HepG2 (cell line): ENCODE data around the gene ALDH3B2. TPM values are rescaled to one million over a fixed set of nuclear protein-coding genes. Genes with fewer than 3 reads are reported as not detected.
A peak's percentile ranks its signal among the peaks of the same experiment; 100 is the strongest.

Source experiments
- ATAC-seq: fragments of 200-7000 bp; cut with Tn5 transposase; 3 replicates; pipeline ENCODE4 v1.9.1; 2020; ENCODE audit warnings: mild to moderate bottlenecking, moderate library complexity
- BruUV-seq: library from RNA; stranded (reverse); fragments of 400-500 nt; replicated peaks from 2 replicates; lab custom pipeline; 2021; lab: Mats Ljungman, UMichigan
- CTCF ChIA-PET: fragments of 300-600 bp; formaldehyde crosslinking; extraction: SDS; loops from one replicate; lab custom pipeline; 2021; ENCODE audit warnings: low total read pairs, inconsistent platforms, low intra/inter-chr PET ratio; lab: Yijun Ruan, JAX
- POLR2A ChIA-PET: fragments of 350-600 bp; sonication (Branson Sonifier 250); formaldehyde crosslinking; loops from one replicate; lab custom pipeline; 2020; ENCODE audit warnings: antibody characterized with exemption, inconsistent platforms; lab: Yijun Ruan, JAX
- DNase-seq: peaks from one replicate; pipeline ENCODE4 v3.0.0-alpha.2; 2015; ENCODE audit warnings: low spot score
- FAIRE-seq: peaks from 3 replicates; lab custom pipeline; 2011; peaks lifted over from hg19 to GRCh38; lab: Jason Lieb, UNC
- H2AFZ ChIP-seq: one replicate; pipeline ENCODE4 v1.6.1; 2011; ENCODE audit warnings: low read length, inconsistent platforms
- H3K27ac ChIP-seq: fragments of 300-600 bp; 3 replicates; pipeline ENCODE4 v1.8.0; 2011; ENCODE audit warnings: mixed run types, mild to moderate bottlenecking, mixed read lengths, low read length, inconsistent platforms; ENCODE audit not compliant: insufficient read depth; ENCODE audit errors: extremely low read length
- H3K27me3 ChIP-seq, 2 experiments: fragments of 200-600 bp in 1 of 2; 2 replicates in 1 of 2; 3 replicates in 1 of 2; pipeline versions ENCODE4 v1.6.0 to v1.8.0; 2011; ENCODE audit warnings: low read length in 2 of 2, mild to moderate bottlenecking in 2 of 2, moderate library complexity in 2 of 2, inconsistent platforms in 1 of 2; ENCODE audit not compliant: insufficient read depth in 2 of 2, control insufficient read depth in 1 of 2
- H3K36me3 ChIP-seq, 2 experiments: fragments of 200-600 bp in 1 of 2; replicated peaks in 1 of 2; 2 replicates in 1 of 2; 3 replicates in 1 of 2; pipeline versions ENCODE4 v1.5.1 to v1.8.0; 2011; ENCODE audit warnings: low read length in 2 of 2, inconsistent platforms in 1 of 2; ENCODE audit not compliant: insufficient read depth in 2 of 2, control insufficient read depth in 1 of 2
- H3K4me1 ChIP-seq: 2 replicates; pipeline ENCODE4 v1.5.1; 2012; ENCODE audit warnings: low read length, inconsistent platforms; ENCODE audit not compliant: insufficient read depth
- H3K4me2 ChIP-seq: 2 replicates; pipeline ENCODE4 v1.6.0; 2011; ENCODE audit warnings: low read depth, low read length, inconsistent platforms
- H3K4me3 ChIP-seq, 3 experiments: fragments of 200-600 bp in 1 of 3; sonication (generic), shearing (Covaris generic) in 1 of 3; replicated peaks in 1 of 3; 2 replicates each; pipeline ENCODE4 v1.5.1; 2011 to 2016; ENCODE audit warnings: low read length in 3 of 3, inconsistent platforms in 2 of 3, low read depth in 2 of 3, mild to moderate bottlenecking in 2 of 3, control low read depth in 1 of 3, mixed read lengths in 1 of 3; ENCODE audit not compliant: insufficient read depth in 1 of 3
- H3K79me2 ChIP-seq: one replicate; pipeline ENCODE4 v1.6.1; 2011; ENCODE audit warnings: low read length, inconsistent platforms; ENCODE audit not compliant: insufficient read depth
- H3K9ac ChIP-seq: 2 replicates; pipeline ENCODE4 v1.6.0; 2011; ENCODE audit warnings: mild to moderate bottlenecking, low read depth, low read length, inconsistent platforms; ENCODE audit not compliant: insufficient read depth
- H3K9me3 ChIP-seq: 2 replicates; pipeline ENCODE4 v1.5.1; 2012; ENCODE audit warnings: mild to moderate bottlenecking, low read length
- H4K20me1 ChIP-seq: 2 replicates; pipeline ENCODE4 v1.6.0; 2011; ENCODE audit warnings: inconsistent platforms, mild to moderate bottlenecking, low read length, moderate library complexity; ENCODE audit not compliant: insufficient read depth
- ATF7 ChIP-seq, 2 experiments: fragments of 450-650 bp in 1 of 2; sonication (generic) in 1 of 2; formaldehyde crosslinking in 1 of 2; IDR thresholded peaks; 2 replicates each; pipeline versions ENCODE4 v1.4.0 to v1.6.1; 2016 to 2020; ENCODE audit warnings: antibody characterized with exemption in 1 of 2, mild to moderate bottlenecking in 1 of 2, missing genetic modification reagents in 1 of 2
- CREB1 ChIP-seq, 2 experiments: fragments of 450-650 bp in 1 of 2; IDR thresholded peaks; 2 replicates each; pipeline ENCODE4 v1.6.1; 2016 to 2017; ENCODE audit warnings: control low read depth in 1 of 2, mild to moderate bottlenecking in 1 of 2, missing compliant biosample characterization in 1 of 2, missing genetic modification characterization in 1 of 2
- ZIK1 ChIP-seq: sonication (generic); formaldehyde crosslinking; IDR thresholded peaks from 2 replicates; pipeline ENCODE4 v1.5.0; 2020; ENCODE audit warnings: mild to moderate bottlenecking, low read depth, missing genetic modification reagents, borderline replicate concordance
- ZNF121 ChIP-seq: sonication (generic); formaldehyde crosslinking; IDR thresholded peaks from 2 replicates; pipeline ENCODE4 v1.5.0; 2020; ENCODE audit warnings: mild to moderate bottlenecking, missing genetic modification reagents
- WGBS: methylation state at CpG from one replicate; pipeline ENCODE4 v1.1.6; 2017; ENCODE audit warnings: low lambda C conversion rate; 5-methylcytosine and 5-hydroxymethylcytosine counted together
- in situ Hi-C: cut with HindIII; loops from 2 replicates; pipeline ENCODE4 v1.10.0; 2017; ENCODE audit warnings: low pct_unique_long_range_greater_than_20kb; ENCODE audit not compliant: extremely low pct_ligation_motif_present
- intact Hi-C: fragments of 100-400 bp; cut with micrococcal nuclease; formaldehyde crosslinking; loops from one replicate; pipeline ENCODE4 v1.10.0; 2022; ENCODE audit not compliant: unreplicated experiment
- polyA plus RNA-seq, 8 experiments: library from polyadenylated mRNA; depleted of rRNA in 3 of 8; stranded (reverse) in 7 of 8; unstranded in 1 of 8; fragments of >200 nt; fragmentation: Illumina TruSeq in 4 of 8; extraction: Trizol in 4 of 8; gene quantifications; 2 replicates each; pipeline versions ENCODE4 v1.2.1 to v1.2.3, GENCODE V29; 2011 to 2016; ENCODE audit warnings: low read depth in 4 of 8, missing spikeins in 1 of 8, mixed read lengths in 1 of 8; ENCODE audit not compliant: insufficient read depth in 1 of 8
- total RNA-seq, 5 experiments: library from RNA; depleted of rRNA; stranded (reverse); fragments of >200 nt; fragmentation: Illumina TruSeq; extraction: Trizol; gene quantifications; 2 replicates each; pipeline ENCODE4 v1.2.3, GENCODE V29; 2016; ENCODE audit warnings: low read depth in 1 of 5

ALDH3B2 gene
- total and polyA plus RNA-seq, 2 of the 13 experiments (the other 11 are each of a cell fraction or from before 2014, with no cell fraction given), result not detected

GRCh38 chr11:67652965-67653845 is 21.2 kb downstream of the ALDH3B2 start:
- POLR2A ChIA-PET, result no interaction called here
- TF ChIP-seq ZNF121 (CRISPR knock-in tag), result peak; percentile 74
- no peak for TF ChIP-seq ATF7 (IDR thresholded peaks at IDR 0.05)
- no peak for TF ChIP-seq ATF7 (CRISPR knock-in tag; IDR thresholded peaks at IDR 0.05)
- TF ChIP-seq, all 625 proteins: peak for 1
- in situ Hi-C loops, result loop anchor here (25.0 kb wide), 1 partner anchor 134 kb away; no protein-coding TSS in a partner anchor
- H3K79me2 ChIP-seq, result no peaks in the 10 kb centered on the region
- no peak overlapping the region for H3K27ac ChIP-seq
- no peak overlapping the region for H3K4me2 ChIP-seq
- DNase-seq (no peak), ATAC-seq (no peak), FAIRE-seq (no peak)
- no peaks in the 10 kb centered on the region for H3K36me3 ChIP-seq
- no peaks in the 10 kb centered on the region for H4K20me1 ChIP-seq
- CTCF ChIA-PET, result no interaction called here
- no peak overlapping the region for H3K4me3 ChIP-seq
- H3K9ac ChIP-seq, result no peak overlapping the region
- no TSS peak for BruUV-seq
- WGBS, result 67% methylated on average over 14 of the region's 15 CpGs
- H2AFZ ChIP-seq, result no peak overlapping the region
- peaks cover 37% of the 10 kb centered on the region for H3K4me1 ChIP-seq
- H3K27me3 ChIP-seq, result no peaks in the 10 kb centered on the region
- H3K9me3 ChIP-seq, result peaks cover 5% of the 10 kb centered on the region; the same call in 1 of the 2 replicates
- intact Hi-C loops, result no loop called here

GRCh38 chr11:67651976-67652781 is 22.2 kb downstream of the ALDH3B2 start:
- ATAC-seq (no peak), DNase-seq (no peak), FAIRE-seq (no peak)
- Histone ChIP-seq H3K9me3 (peaks cover 5% of the 10 kb centered on the region; the same call in 1 of the 2 replicates), H3K27me3 (no peaks in the 10 kb centered on the region), H3K79me2 (no peaks in the 10 kb centered on the region), H3K4me1 (peaks cover 29% of the 10 kb centered on the region), H3K9ac (no peak overlapping the region), H3K4me2 (peak overlapping the region; percentile 40), H4K20me1 (no peaks in the 10 kb centered on the region), H2AFZ (no peak overlapping the region), H3K4me3 (no peak overlapping the region), H3K36me3 (no peaks in the 10 kb centered on the region), H3K27ac (no peak overlapping the region)
- ChIA-PET CTCF (no interaction called here), POLR2A (interaction anchor here (2.9 to 3.2 kb wide), 2 partner anchors 22 to 38 kb away, joined by 7 to 25 read pairs; partner anchors contain the start of gene NUDT8)
- BruUV-seq, result no TSS peak
- intact Hi-C loops, result no loop called here
- 18% methylated on average over 13 of the region's 13 CpGs for WGBS
- in situ Hi-C loops, result loop anchor here (25.0 kb wide), 1 partner anchor 135 kb away; no protein-coding TSS in a partner anchor
- TF ChIP-seq CREB1 (IDR thresholded peaks at IDR 0.05) (0 out of 2 replicates have a peak, but pooled peaks have one; percentile 23), CREB1 (CRISPR knock-in tag; IDR thresholded peaks at IDR 0.05) (no peak), ZIK1 (CRISPR knock-in tag) (no peak)
